Measurements from ENCODE around the gene SULT6B1.

DNA sequence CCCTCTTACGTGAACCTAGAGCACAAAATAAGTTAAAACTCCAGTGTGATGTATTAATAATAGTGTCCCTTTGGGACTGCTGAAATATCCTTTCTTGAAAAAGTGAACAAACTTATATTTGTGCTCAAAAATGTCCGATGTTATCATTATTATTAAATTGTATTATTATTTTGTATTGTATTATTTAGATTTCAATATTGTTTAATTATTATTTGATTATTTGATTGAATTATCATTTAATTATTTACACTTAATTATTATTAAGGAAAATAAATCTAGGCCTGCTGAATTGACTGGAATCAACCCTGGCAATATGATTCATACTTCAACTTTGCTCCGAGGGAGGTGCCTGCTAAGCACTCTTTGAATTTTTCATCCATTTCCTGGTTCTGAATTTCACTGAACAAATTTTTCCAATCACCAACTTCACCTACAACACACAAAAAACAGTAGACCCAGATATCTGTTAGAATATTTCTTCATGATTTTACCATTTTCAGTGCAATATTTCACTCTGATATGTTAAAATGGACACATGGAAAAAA lies 20.8 kb downstream of the SULT6B1 start:
- TF ChIP-seq, protein P1, sequence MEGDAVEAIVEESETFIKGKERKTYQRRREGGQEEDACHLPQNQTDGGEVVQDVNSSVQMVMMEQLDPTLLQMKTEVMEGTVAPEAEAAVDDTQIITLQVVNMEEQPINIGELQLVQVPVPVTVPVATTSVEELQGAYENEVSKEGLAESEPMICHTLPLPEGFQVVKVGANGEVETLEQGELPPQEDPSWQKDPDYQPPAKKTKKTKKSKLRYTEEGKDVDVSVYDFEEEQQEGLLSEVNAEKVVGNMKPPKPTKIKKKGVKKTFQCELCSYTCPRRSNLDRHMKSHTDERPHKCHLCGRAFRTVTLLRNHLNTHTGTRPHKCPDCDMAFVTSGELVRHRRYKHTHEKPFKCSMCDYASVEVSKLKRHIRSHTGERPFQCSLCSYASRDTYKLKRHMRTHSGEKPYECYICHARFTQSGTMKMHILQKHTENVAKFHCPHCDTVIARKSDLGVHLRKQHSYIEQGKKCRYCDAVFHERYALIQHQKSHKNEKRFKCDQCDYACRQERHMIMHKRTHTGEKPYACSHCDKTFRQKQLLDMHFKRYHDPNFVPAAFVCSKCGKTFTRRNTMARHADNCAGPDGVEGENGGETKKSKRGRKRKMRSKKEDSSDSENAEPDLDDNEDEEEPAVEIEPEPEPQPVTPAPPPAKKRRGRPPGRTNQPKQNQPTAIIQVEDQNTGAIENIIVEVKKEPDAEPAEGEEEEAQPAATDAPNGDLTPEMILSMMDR (conservative IDR thresholded peaks at IDR 0.05), result no peak
- no peak for TF ChIP-seq EZH2 (IDR thresholded peaks at IDR 0.05; ENCODE audit: low read depth)

Measured in PC-9 (cell line).